ENCODE measurements around the gene LRCH1. TPM values are rescaled to one million over a fixed set of nuclear protein-coding genes. Genes with fewer than 3 reads are reported as not detected.
"Not testable (repeated sequence)": the region's sequence is repeated elsewhere in the genome, so short reads cannot be mapped to it uniquely, and the experiment has no call there.

Gene LRCH1
- total RNA-seq, 1 experiment from 2014 or later = 10.5 TPM

DNA sequence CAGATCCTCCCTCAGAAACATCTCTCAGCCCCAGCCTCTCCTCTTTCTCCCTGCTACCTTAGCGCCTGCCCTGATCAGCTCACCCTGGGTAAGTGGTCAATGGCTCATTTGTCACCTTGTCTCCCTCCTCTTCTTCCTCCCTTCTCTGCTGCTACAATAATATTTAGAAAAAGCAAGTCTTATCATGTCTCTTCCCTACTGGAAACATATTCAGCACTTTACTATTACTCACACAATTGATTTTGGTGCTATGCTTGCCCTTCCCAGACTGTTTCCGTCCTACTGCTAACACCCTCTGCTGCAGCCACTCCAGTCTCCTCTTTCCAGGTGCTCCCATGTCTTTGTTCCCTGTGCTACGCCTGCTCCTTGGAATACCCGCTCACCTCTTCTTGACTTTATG, 208.2 kb downstream of the LRCH1 start:
- Histone ChIP-seq H3K27ac (no peak overlapping the region), H3K4me3 (no peak overlapping the region), H3K36me3 (ENCODE audit: low read depth) (no peaks in the 10 kb centered on the region), H3K9me3 (ENCODE audit: insufficient read depth, low read depth) (no peaks in the 10 kb centered on the region), H4K20me1 (ENCODE audit: insufficient read depth) (no peaks in the 10 kb centered on the region), H3K79me2 (ENCODE audit: low read depth) (no peaks in the 10 kb centered on the region), H3K4me1 (replicated peaks; ENCODE audit: insufficient read depth) (peaks cover 7% of the 10 kb centered on the region; the same call in 1 of the 2 replicates), H3K4me2 (no peak overlapping the region), H2AFZ (no peak overlapping the region), H3F3A (ENCODE audit: insufficient read depth, low read depth) (no peaks in the 10 kb centered on the region), H3K9me2 (ENCODE audit: insufficient read depth) (no peaks in the 10 kb centered on the region), H3K27me3 (ENCODE audit: insufficient read depth, low read depth) (no peaks in the 10 kb centered on the region)
- TF ChIP-seq EZH2 (IDR thresholded peaks at IDR 0.05; ENCODE audit: low read depth) = no peak
- intact Hi-C loops (cut with micrococcal nuclease; ENCODE audit: unreplicated experiment) = loop anchor here (10.0 kb wide), 1 partner anchor 1014 kb away; no protein-coding TSS in a partner anchor
- no peak for DNase-seq
- CTCF ChIA-PET = no interaction called here
- POLR2A ChIA-PET (ENCODE audit: unreplicated experiment) = no interaction called here
- BruUV-seq (replicated peaks) = no TSS peak

DNA sequence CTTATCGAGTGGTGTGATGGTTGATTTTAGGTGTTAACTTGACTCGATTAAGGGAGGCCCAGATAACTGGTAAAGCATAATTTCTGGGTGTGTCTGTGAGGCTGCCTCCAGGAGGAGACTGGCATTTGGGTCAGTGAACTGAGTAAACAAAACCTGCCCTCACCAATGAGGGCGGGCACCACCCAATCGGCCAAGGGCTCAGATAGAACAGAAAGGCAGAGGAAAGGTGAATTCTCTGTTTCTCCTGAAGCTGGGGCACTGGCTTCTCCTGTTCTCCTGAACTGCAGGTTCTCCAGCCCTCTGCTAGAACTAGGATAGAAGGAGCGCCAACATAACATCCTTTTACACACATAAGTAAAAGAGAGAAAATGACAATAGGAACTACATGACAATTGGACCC, 208.9 kb downstream of the LRCH1 start:
- intact Hi-C loops (cut with micrococcal nuclease; ENCODE audit: unreplicated experiment) = loop anchor here (10.0 kb wide), 1 partner anchor 1013 kb away; no protein-coding TSS in a partner anchor
- no peaks in the 10 kb centered on the region for H4K20me1 ChIP-seq (ENCODE audit: insufficient read depth)
- no peaks in the 10 kb centered on the region for H3K9me2 ChIP-seq (ENCODE audit: insufficient read depth)
- peaks cover 7% of the 10 kb centered on the region; the same call in 1 of the 2 replicates for H3K4me1 ChIP-seq (replicated peaks; ENCODE audit: insufficient read depth)
- ChIA-PET CTCF (no interaction called here), POLR2A (ENCODE audit: unreplicated experiment) (no interaction called here)
- H3K4me2 ChIP-seq = no peak overlapping the region
- no peak for TF ChIP-seq EZH2 (IDR thresholded peaks at IDR 0.05; ENCODE audit: low read depth)
- TF ChIP-seq, protein P1, sequence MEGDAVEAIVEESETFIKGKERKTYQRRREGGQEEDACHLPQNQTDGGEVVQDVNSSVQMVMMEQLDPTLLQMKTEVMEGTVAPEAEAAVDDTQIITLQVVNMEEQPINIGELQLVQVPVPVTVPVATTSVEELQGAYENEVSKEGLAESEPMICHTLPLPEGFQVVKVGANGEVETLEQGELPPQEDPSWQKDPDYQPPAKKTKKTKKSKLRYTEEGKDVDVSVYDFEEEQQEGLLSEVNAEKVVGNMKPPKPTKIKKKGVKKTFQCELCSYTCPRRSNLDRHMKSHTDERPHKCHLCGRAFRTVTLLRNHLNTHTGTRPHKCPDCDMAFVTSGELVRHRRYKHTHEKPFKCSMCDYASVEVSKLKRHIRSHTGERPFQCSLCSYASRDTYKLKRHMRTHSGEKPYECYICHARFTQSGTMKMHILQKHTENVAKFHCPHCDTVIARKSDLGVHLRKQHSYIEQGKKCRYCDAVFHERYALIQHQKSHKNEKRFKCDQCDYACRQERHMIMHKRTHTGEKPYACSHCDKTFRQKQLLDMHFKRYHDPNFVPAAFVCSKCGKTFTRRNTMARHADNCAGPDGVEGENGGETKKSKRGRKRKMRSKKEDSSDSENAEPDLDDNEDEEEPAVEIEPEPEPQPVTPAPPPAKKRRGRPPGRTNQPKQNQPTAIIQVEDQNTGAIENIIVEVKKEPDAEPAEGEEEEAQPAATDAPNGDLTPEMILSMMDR (conservative IDR thresholded peaks at IDR 0.05) = no peak
- no peaks in the 10 kb centered on the region for H3F3A ChIP-seq (ENCODE audit: insufficient read depth, low read depth)
- DNase-seq = no peak
- H2AFZ ChIP-seq = no peak overlapping the region; the same call in 1 of the 2 replicates
- H3K4me3 ChIP-seq = no peak overlapping the region
- no peak overlapping the region for H3K27ac ChIP-seq
- no peaks in the 10 kb centered on the region for H3K9me3 ChIP-seq (ENCODE audit: insufficient read depth, low read depth)
- no peaks in the 10 kb centered on the region for H3K27me3 ChIP-seq (ENCODE audit: insufficient read depth, low read depth)
- no peaks in the 10 kb centered on the region for H3K79me2 ChIP-seq (ENCODE audit: low read depth)
- no peaks in the 10 kb centered on the region for H3K36me3 ChIP-seq (ENCODE audit: low read depth)
- BruUV-seq (replicated peaks) = no TSS peak

DNA sequence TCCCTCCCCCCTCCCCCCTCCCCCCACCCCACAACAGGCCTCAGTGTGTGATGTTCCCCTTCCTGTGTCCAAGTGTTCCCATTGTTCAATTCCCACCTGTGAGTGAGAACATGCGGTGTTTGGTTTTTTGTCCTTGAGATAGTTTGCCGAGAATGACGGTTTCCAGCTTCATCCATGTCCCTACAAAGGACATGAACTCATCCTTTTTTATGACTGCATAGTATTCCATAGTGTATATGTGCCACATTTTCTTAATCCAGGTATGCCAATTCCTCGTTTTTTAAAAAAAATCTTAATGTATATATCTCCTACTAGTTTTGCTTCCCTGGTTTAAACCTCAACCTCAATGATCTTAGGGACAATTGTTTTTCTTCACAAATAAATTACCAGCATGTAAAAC, 217.0 kb downstream of the LRCH1 start:
- BruUV-seq (replicated peaks); H3K4me2 ChIP-seq; H4K20me1 ChIP-seq (ENCODE audit: insufficient read depth); H3K9me2 ChIP-seq (ENCODE audit: insufficient read depth); H3F3A ChIP-seq (ENCODE audit: insufficient read depth, low read depth); POLR2A ChIA-PET (ENCODE audit: unreplicated experiment); H3K79me2 ChIP-seq (ENCODE audit: low read depth); DNase-seq; H3K9me3 ChIP-seq (ENCODE audit: insufficient read depth, low read depth); H3K27ac ChIP-seq; H3K4me3 ChIP-seq; H2AFZ ChIP-seq; H3K27me3 ChIP-seq (ENCODE audit: insufficient read depth, low read depth); CTCF ChIA-PET; H3K4me1 ChIP-seq (replicated peaks; ENCODE audit: insufficient read depth): not testable (repeated sequence)
- intact Hi-C loops (cut with micrococcal nuclease; ENCODE audit: unreplicated experiment) = loop anchor here (10.0 kb wide), 1 partner anchor 1005 kb away; no protein-coding TSS in a partner anchor
- H3K36me3 ChIP-seq (ENCODE audit: low read depth) = peaks cover 10% of the 10 kb centered on the region; the same call in 1 of the 2 replicates

DNA sequence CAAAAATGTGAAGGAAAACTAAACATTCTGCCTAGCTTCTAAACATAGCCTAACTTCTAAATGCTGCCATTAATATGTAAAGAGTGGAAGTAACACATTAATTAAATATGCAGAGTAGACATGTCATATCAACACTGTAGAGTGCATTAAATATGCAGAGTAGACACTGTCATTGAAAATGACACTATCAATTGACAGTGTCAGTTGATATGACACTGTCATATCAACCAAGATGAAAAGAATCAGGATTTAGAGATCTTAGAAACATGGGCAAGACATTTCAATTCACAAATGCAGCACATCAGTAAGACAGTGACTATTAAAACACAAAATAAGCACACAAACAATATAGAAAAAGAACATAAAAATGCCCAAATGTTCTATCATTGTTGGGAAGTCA, 218.7 kb downstream of the LRCH1 start:
- no peak overlapping the region for H3K4me2 ChIP-seq
- no peaks in the 10 kb centered on the region for H3K9me2 ChIP-seq (ENCODE audit: insufficient read depth)
- no peaks in the 10 kb centered on the region for H3K27me3 ChIP-seq (ENCODE audit: insufficient read depth, low read depth)
- H3K27ac ChIP-seq = no peak overlapping the region
- H3K4me3 ChIP-seq = no peak overlapping the region
- no peaks in the 10 kb centered on the region for H3K9me3 ChIP-seq (ENCODE audit: insufficient read depth, low read depth)
- intact Hi-C loops (cut with micrococcal nuclease; ENCODE audit: unreplicated experiment) = no loop called here
- CTCF ChIA-PET = no interaction called here
- TF ChIP-seq, protein P1 (conservative IDR thresholded peaks at IDR 0.05) = no peak
- no peak for TF ChIP-seq EZH2 (IDR thresholded peaks at IDR 0.05; ENCODE audit: low read depth)
- DNase-seq = no peak
- no peak overlapping the region for H2AFZ ChIP-seq
- peaks cover 10% of the 10 kb centered on the region; the same call in 1 of the 2 replicates for H3K36me3 ChIP-seq (ENCODE audit: low read depth)
- no peaks in the 10 kb centered on the region for H3K4me1 ChIP-seq (replicated peaks; ENCODE audit: insufficient read depth)
- POLR2A ChIA-PET (ENCODE audit: unreplicated experiment) = no interaction called here
- no TSS peak for BruUV-seq (replicated peaks)
- H4K20me1 ChIP-seq (ENCODE audit: insufficient read depth) = no peaks in the 10 kb centered on the region
- H3F3A ChIP-seq (ENCODE audit: insufficient read depth, low read depth) = no peaks in the 10 kb centered on the region
- H3K79me2 ChIP-seq (ENCODE audit: low read depth) = no peaks in the 10 kb centered on the region

Measured in PC-9 (cell line).